Ovary (tissue), 3 donors: ENCODE data around the gene NFASC.

Experiments used
- POLR2A ChIP-seq: fragments of 450-650 bp; IDR thresholded peaks from one replicate; pipeline ENCODE4 v1.6.1; 2017; ENCODE audit warnings: antibody characterized with exemption, mild to moderate bottlenecking, moderate library complexity
- TF ChIP-seq, protein P1 (sequence below), 3 donors: fragments of 450-650 bp in 2 of 3; fragments of 200-600 bp in 1 of 3; IDR thresholded peaks; one replicate each; pipeline versions ENCODE4 v1.5.1 to v1.8.0; 2016 to 2022; ENCODE audit warnings: antibody characterized with exemption in 3 of 3, mild to moderate bottlenecking in 1 of 3
- donor health status: DM: no; HTN: no; CAD: no.

DNA sequence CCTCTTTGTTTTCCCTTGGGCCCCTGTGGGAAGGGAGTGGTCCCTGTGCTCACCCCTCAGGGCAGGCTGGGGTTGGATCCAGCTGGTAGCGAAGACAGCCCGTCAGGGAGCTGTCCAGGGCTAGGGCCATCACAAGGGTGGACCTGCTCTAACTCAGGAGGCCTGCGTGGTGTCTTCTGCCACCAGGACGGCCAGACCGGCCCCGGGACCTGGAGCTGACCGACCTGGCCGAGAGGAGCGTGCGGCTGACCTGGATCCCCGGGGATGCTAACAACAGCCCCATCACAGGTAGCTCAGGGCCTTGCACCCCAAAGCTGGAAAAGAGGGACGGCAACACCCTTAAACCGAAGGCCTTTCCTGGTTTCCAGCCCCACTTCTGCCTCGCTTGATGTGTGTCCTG lies 108.1 kb downstream of the NFASC start:
- TF ChIP-seq, protein P1, sequence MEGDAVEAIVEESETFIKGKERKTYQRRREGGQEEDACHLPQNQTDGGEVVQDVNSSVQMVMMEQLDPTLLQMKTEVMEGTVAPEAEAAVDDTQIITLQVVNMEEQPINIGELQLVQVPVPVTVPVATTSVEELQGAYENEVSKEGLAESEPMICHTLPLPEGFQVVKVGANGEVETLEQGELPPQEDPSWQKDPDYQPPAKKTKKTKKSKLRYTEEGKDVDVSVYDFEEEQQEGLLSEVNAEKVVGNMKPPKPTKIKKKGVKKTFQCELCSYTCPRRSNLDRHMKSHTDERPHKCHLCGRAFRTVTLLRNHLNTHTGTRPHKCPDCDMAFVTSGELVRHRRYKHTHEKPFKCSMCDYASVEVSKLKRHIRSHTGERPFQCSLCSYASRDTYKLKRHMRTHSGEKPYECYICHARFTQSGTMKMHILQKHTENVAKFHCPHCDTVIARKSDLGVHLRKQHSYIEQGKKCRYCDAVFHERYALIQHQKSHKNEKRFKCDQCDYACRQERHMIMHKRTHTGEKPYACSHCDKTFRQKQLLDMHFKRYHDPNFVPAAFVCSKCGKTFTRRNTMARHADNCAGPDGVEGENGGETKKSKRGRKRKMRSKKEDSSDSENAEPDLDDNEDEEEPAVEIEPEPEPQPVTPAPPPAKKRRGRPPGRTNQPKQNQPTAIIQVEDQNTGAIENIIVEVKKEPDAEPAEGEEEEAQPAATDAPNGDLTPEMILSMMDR (IDR thresholded peaks at IDR 0.05), result no peak
- TF ChIP-seq POLR2A, result no peak
